ENCODE measurements around the gene BSCL2.
"Not testable (repeated sequence)": the region's sequence is repeated elsewhere in the genome, so short reads cannot be mapped to it uniquely, and the experiment has no call there.

Gene BSCL2

DNA sequence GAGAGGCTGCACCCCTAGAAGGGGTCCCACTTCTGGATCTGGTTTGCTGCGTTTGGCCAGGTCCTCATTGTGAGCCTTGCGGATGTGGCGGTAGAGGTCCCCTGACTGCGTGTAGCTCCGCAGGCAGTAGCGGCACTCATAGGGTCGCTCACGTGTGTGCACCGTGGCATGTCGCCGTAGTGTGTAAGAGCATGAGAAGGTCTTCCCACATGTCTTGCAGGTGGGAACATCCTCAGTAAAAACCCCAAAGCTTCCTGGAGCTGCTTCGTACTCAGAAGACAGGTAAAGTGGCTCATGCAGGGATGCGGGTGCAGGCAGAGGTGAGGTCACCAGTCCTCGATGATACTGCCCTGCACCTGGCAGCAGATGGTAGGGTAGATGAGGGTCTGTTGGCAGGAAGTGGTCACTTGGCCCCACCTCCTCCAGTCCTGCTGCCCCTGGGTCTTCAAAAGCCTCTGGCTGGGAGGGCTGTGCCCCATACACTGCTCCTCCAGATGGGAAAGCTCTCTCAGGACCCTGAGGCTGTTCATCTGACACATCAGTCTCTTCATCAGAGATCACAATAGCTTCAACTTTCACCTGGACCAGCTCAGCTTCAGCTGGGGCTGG, 45.1 kb upstream of the BSCL2 start:
- Histone ChIP-seq H3K4me1 (ENCODE audit: control insufficient read depth in 1 of 2, insufficient read depth in 1 of 2, low read depth in 1 of 2, low read length in 1 of 2) (peaks cover 14 to 18% of the 10 kb centered on the region in 2 experiments), H3K27me3 (no peaks in the 10 kb centered on the region), H3K4me3 (ENCODE audit: low read depth in 1 of 2, low read length in 1 of 2) (no peak overlapping the region), H3K36me3 (no peaks in the 10 kb centered on the region), H3K27ac (peak overlapping the region; percentile 91), H3K9me3 (no peaks in the 10 kb centered on the region)
- TF ChIP-seq, protein P1, sequence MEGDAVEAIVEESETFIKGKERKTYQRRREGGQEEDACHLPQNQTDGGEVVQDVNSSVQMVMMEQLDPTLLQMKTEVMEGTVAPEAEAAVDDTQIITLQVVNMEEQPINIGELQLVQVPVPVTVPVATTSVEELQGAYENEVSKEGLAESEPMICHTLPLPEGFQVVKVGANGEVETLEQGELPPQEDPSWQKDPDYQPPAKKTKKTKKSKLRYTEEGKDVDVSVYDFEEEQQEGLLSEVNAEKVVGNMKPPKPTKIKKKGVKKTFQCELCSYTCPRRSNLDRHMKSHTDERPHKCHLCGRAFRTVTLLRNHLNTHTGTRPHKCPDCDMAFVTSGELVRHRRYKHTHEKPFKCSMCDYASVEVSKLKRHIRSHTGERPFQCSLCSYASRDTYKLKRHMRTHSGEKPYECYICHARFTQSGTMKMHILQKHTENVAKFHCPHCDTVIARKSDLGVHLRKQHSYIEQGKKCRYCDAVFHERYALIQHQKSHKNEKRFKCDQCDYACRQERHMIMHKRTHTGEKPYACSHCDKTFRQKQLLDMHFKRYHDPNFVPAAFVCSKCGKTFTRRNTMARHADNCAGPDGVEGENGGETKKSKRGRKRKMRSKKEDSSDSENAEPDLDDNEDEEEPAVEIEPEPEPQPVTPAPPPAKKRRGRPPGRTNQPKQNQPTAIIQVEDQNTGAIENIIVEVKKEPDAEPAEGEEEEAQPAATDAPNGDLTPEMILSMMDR (IDR thresholded peaks at IDR 0.05) = no peak

DNA sequence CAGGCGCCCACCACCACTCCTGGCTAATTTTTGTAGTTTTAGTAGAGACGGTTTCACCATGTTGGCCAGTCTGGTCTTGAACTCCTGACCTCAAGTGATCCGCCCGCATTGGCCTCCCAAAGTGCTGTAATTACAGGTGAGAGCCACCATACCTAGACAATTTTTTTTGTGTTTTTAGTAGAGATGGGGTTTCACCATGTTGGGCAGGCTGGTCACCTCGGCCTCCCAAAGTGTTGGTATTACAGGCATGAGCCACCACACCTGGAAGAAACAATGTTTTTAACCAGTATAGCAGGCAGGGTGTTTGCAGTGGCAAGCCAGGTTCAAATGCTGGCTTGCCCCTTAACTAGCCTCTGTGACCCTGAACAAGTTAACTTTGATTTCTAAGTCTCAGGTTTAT, 42.7 kb upstream of the BSCL2 start:
- not testable (repeated sequence) for H3K27me3 ChIP-seq; H3K36me3 ChIP-seq; H3K27ac ChIP-seq; H3K4me3 ChIP-seq (ENCODE audit: low read depth in 1 of 2, low read length in 1 of 2); H3K9me3 ChIP-seq
- H3K4me1 ChIP-seq (ENCODE audit: control insufficient read depth in 1 of 2, insufficient read depth in 1 of 2, low read depth in 1 of 2, low read length in 1 of 2) = peaks cover 14 to 18% of the 10 kb centered on the region in 2 experiments

DNA sequence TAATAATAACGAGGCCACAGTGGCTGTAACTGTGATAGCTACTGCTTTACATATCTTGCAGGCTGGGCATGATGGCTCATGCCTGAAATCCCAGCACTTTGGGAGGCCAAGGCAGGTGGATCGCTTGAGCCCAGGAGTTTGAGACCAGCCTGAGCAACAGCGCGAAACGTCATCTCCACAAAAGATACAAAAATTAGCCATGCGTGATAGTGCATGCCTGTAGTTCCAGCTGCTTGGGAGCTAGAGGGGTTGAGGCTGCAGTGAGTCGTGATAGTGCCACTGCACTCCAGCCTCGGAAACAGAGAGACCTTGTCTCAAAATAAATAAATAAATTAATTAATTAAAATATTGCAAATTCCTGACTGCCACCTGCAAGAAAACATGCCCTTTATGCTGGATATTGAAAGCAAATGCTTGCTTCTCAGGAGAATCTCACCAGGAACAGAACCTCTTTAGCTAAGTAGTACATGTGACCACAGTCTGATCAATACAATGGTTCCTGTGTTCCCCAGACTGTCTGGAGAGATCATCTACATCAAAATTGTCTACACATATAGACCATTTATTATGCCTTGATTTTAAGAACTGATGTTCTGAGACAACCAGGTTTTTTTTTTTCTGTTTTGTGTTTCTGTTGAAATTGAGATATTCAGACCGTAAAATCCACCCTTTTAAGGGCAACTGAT, 40.4 kb upstream of the BSCL2 start:
- H3K4me1 ChIP-seq (ENCODE audit: control insufficient read depth in 1 of 2, insufficient read depth in 1 of 2, low read depth in 1 of 2, low read length in 1 of 2) = no peaks in the 10 kb centered on the region
- H3K36me3 ChIP-seq = no peaks in the 10 kb centered on the region
- H3K27me3 ChIP-seq = no peaks in the 10 kb centered on the region
- TF ChIP-seq, protein P1 (IDR thresholded peaks at IDR 0.05) = no peak
- no peak overlapping the region for H3K27ac ChIP-seq
- H3K9me3 ChIP-seq = no peaks in the 10 kb centered on the region
- H3K4me3 ChIP-seq (ENCODE audit: low read depth in 1 of 2, low read length in 1 of 2) = no peak overlapping the region

DNA sequence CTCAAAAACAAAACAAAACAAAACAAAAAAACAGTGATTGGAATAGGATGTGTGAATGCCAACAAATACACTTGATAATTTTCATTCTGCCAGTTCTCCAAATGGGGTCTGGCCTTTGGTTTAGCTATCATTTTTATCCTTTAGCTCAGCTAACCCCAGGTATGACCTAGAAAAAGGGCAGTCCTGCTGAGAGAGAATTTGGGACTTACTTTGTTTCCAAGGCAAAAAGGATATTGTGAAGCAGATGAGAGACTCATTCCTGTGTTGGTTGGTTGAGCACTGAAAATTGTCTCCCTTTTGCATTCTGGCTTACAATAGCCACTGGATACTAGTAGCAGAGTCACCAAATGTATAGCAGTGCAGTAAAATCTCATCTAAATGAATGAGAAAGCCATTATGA, 30.0 kb upstream of the BSCL2 start:
- Histone ChIP-seq H3K4me3 (ENCODE audit: low read depth in 1 of 2, low read length in 1 of 2) (no peak overlapping the region), H3K36me3 (peaks cover 80% of the 10 kb centered on the region), H3K27ac (no peak overlapping the region), H3K9me3 (no peaks in the 10 kb centered on the region), H3K27me3 (no peaks in the 10 kb centered on the region), H3K4me1 (ENCODE audit: control insufficient read depth in 1 of 2, insufficient read depth in 1 of 2, low read depth in 1 of 2, low read length in 1 of 2) (no peaks in the 10 kb centered on the region)
- TF ChIP-seq, protein P1 (IDR thresholded peaks at IDR 0.05) = no peak

DNA sequence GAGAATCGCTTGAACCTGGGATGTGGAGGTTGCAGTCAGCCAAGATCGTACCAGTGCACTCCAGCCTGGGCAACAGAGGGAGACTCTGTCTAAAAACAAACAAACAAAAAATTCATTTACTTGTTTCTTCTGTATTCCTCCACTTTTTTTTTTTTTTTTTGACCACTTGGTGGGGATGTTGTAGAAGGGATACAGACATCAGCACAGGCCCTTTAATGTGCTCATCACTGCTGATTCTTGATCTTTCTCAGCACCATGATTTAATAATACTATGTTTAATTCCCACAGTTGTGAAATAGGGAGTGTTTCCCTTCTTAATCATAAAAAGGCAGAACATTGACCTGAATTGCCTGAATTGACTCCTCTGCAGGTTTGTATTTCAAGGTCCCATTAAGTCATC, 25.6 kb upstream of the BSCL2 start:
- H3K9me3 ChIP-seq = no peaks in the 10 kb centered on the region
- no peak overlapping the region for H3K4me3 ChIP-seq (ENCODE audit: low read depth in 1 of 2, low read length in 1 of 2)
- H3K27me3 ChIP-seq = no peaks in the 10 kb centered on the region
- H3K4me1 ChIP-seq (ENCODE audit: control insufficient read depth in 1 of 2, insufficient read depth in 1 of 2, low read depth in 1 of 2, low read length in 1 of 2) = peaks cover 18 to 19% of the 10 kb centered on the region in 2 experiments
- TF ChIP-seq, protein P1 (IDR thresholded peaks at IDR 0.05) = no peak
- peaks cover 46% of the 10 kb centered on the region for H3K36me3 ChIP-seq
- H3K27ac ChIP-seq = no peak overlapping the region

DNA sequence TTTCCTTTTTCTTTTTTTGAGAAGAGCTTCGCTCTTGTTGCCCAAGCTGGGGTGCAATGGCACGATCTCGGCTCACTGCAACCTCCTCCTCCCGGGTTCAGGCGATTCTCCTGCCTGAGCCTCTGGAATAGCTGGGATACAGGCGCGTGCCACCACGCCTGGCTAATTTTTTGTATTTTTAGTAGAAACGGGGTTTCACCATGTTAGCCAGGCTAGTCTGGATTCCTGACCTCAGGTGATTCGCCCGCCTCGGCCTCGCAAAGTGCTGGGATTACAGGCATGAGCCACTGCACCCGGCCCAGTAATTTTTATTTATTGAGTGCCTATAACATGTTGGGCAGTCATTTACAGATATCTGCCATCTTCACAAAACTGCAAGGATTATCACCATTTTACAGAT, 22.9 kb upstream of the BSCL2 start:
- H3K9me3 ChIP-seq; H3K27me3 ChIP-seq; H3K4me3 ChIP-seq (ENCODE audit: low read depth in 1 of 2, low read length in 1 of 2): not testable (repeated sequence)
- Histone ChIP-seq H3K27ac (peak overlapping the region; percentile 98), H3K36me3 (peaks cover 21% of the 10 kb centered on the region), H3K4me1 (ENCODE audit: control insufficient read depth in 1 of 2, insufficient read depth in 1 of 2, low read depth in 1 of 2, low read length in 1 of 2) (peaks cover 31 to 34% of the 10 kb centered on the region in 2 experiments)

Data from neutrophil (primary cell).